Testis (tissue), 3 donors: ENCODE results near the gene HK1. TPM values are rescaled to one million over a fixed set of nuclear protein-coding genes. Genes with fewer than 3 reads are reported as not detected.
"Not testable (repeated sequence)": the region's sequence is repeated elsewhere in the genome, so short reads cannot be mapped to it uniquely, and the experiment has no call there.

Experiments
- DNase-seq: peaks from one replicate; pipeline ENCODE4 v3.0.0-alpha.2; 2019
- H3K27ac ChIP-seq, 2 donors: fragments of 200-600 bp; sonication (generic); one replicate each; pipeline ENCODE4 v1.5.1; 2019
- H3K27me3 ChIP-seq: fragments of 200-600 bp; sonication (generic); one replicate; pipeline ENCODE4 v1.5.1; 2019
- H3K36me3 ChIP-seq: fragments of 200-600 bp; sonication (generic); one replicate; pipeline ENCODE4 v1.5.1; 2017; ENCODE audit warnings: low read depth; ENCODE audit errors: missing control alignments
- H3K4me1 ChIP-seq: fragments of 200-600 bp; sonication (generic); one replicate; pipeline ENCODE4 v1.5.1; 2019
- H3K4me3 ChIP-seq, 2 donors: fragments of 200-600 bp; sonication (generic); one replicate each; pipeline ENCODE4 v1.5.1; 2017 to 2019
- H3K9me3 ChIP-seq: fragments of 200-600 bp; sonication (generic); one replicate; pipeline ENCODE4 v1.5.1; 2017
- POLR2A ChIP-seq: fragments of 450-650 bp; IDR thresholded peaks from one replicate; pipeline ENCODE4 v1.6.1; 2017; ENCODE audit warnings: antibody characterized with exemption, mild to moderate bottlenecking, moderate library complexity
- WGBS, 2 donors: methylation state at CpG; one replicate each; pipeline ENCODE4 v1.1.5; 2018; 5-methylcytosine and 5-hydroxymethylcytosine counted together
- intact Hi-C: fragments of 100-400 bp; cut with DNase I; formaldehyde crosslinking; loops from one replicate; pipeline ENCODE4 v1.15.1; 2023; ENCODE audit warnings: low total_unique reads
- polyA plus RNA-seq: library from polyadenylated mRNA; stranded (reverse); fragments of 350-450 nt; fragmentation: Illumina TruSeq; extraction: RNeasy Lipid Tissue Mini Kit (QIAGEN cat#74804); gene quantifications from one replicate; pipeline ENCODE4 v1.2.3, GENCODE V29; 2014; ENCODE audit warnings: low read depth, low replicate concordance; ENCODE audit not compliant: insufficient read depth
- total RNA-seq, 2 donors: library from RNA; depleted of rRNA; stranded (reverse); fragments of >200 nt; gene quantifications; one replicate each; pipeline ENCODE4 v1.2.3, GENCODE V29; 2016
- TF ChIP-seq, protein P1 (sequence below), 3 experiments: fragments of 450-650 bp in 2 of 3; fragments of 200-600 bp in 1 of 3; sonication (generic) in 1 of 3; IDR thresholded peaks; one replicate each; pipeline ENCODE4 v1.5.1; 2016 to 2019; ENCODE audit warnings: antibody characterized with exemption in 3 of 3, mild to moderate bottlenecking in 2 of 3, moderate library complexity in 1 of 3

HK1 gene
- total and polyA plus RNA-seq, 3 donors from 2014 or later, result 62.3 to 179 (median 143) TPM

DNA sequence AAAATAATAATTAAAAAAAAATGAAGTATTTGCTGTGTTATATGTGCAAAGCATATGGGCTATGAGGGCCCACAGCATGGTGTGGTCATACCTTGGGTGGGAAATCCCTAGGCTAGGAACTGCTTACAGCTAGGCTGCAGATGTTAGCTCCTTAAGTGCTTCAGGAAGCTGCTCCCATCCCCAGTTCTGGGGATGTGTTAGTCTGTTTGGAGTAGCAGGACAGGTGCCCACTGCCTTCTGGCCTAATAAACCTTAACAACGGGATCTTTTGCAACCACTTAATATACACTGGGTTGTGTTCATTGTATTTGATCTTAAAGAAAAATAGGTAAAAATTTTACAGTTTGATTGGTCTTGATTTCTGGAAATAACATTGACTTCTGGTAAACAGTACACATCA is 46.3 kb downstream of the HK1 start:
- no peak for DNase-seq
- no peaks in the 10 kb centered on the region for H3K27me3 ChIP-seq
- H3K4me3 ChIP-seq, result no peak overlapping the region
- H3K36me3 ChIP-seq, result no peaks in the 10 kb centered on the region
- no peak overlapping the region for H3K27ac ChIP-seq
- H3K9me3 ChIP-seq, result no peaks in the 10 kb centered on the region
- intact Hi-C loops, result no loop called here
- TF ChIP-seq, protein P1, sequence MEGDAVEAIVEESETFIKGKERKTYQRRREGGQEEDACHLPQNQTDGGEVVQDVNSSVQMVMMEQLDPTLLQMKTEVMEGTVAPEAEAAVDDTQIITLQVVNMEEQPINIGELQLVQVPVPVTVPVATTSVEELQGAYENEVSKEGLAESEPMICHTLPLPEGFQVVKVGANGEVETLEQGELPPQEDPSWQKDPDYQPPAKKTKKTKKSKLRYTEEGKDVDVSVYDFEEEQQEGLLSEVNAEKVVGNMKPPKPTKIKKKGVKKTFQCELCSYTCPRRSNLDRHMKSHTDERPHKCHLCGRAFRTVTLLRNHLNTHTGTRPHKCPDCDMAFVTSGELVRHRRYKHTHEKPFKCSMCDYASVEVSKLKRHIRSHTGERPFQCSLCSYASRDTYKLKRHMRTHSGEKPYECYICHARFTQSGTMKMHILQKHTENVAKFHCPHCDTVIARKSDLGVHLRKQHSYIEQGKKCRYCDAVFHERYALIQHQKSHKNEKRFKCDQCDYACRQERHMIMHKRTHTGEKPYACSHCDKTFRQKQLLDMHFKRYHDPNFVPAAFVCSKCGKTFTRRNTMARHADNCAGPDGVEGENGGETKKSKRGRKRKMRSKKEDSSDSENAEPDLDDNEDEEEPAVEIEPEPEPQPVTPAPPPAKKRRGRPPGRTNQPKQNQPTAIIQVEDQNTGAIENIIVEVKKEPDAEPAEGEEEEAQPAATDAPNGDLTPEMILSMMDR (IDR thresholded peaks at IDR 0.05), result no peak
- no peak for TF ChIP-seq POLR2A
- peaks cover 5% of the 10 kb centered on the region for H3K4me1 ChIP-seq
- WGBS, 2 donors, result 74 to 84% methylated on average over 1 of the region's 1 CpG

DNA sequence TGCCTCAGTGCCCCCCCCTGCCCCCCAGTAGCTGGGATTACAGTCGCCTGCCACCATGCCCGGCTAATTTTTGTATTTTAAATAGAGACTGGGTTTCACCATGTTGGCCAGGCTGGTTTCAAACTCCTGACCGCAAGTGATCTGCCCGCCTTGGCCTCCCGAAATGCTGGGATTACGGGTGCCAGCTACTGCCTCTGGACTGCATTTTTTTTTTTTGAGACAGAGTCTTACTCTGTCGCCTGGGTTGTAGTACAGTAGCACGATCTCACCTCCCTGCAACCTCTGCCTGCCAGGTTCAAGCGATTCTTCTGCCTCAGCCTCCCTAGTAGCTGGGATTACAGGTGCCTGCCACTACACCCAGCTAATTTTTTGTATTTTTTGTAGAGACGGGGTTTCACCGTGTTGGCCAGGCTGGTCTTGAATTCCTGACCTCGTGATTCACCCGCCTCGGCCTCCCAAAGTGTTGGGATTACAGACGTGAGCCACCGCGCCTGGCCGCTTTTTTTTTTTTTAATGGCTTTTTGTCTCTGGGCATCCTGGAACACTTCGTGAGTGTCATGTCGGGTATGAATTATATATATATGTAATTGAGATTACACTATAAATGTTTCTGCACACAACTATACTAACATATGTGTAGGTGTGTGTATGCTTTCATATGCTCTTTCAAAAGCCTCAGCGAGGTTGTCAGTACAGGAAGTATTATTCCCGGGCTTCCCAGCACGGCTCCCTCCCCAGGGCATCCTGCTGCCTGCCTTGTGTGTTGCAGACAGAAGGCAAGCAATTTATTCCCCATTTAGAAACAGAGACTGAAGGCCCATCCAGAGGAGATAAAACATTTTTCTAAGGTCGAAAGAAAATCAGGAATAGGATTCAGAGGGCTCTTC is 47.6 kb downstream of the HK1 start:
- H3K4me1 ChIP-seq, H3K9me3 ChIP-seq, H3K4me3 ChIP-seq, H3K27ac ChIP-seq, intact Hi-C loops, H3K36me3 ChIP-seq, H3K27me3 ChIP-seq, DNase-seq: not testable (repeated sequence)
- WGBS, 2 donors, result 80 to 87% methylated on average over 24 of the region's 24 CpGs

DNA sequence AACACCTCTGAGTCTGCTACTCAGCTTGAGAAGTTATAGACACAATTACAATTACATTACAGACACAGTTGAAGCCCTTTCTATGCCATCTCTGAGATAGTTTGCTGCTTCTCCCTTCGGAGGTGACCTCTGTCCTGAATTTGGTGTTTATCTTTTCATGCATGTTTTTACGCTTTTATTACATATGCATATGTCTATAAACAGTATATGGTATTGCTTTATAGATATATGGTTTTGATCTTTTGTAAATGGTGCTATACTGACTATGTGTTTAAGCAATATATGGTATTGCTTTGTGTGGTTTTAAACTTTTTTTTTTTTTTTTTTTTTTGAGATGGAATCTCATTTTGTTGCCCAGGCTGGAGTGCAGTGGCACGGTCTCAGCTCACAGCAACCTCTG is 48.4 kb downstream of the HK1 start:
- intact Hi-C loops, result no loop called here
- DNase-seq, result no peak
- no peak overlapping the region for H3K27ac ChIP-seq

DNA sequence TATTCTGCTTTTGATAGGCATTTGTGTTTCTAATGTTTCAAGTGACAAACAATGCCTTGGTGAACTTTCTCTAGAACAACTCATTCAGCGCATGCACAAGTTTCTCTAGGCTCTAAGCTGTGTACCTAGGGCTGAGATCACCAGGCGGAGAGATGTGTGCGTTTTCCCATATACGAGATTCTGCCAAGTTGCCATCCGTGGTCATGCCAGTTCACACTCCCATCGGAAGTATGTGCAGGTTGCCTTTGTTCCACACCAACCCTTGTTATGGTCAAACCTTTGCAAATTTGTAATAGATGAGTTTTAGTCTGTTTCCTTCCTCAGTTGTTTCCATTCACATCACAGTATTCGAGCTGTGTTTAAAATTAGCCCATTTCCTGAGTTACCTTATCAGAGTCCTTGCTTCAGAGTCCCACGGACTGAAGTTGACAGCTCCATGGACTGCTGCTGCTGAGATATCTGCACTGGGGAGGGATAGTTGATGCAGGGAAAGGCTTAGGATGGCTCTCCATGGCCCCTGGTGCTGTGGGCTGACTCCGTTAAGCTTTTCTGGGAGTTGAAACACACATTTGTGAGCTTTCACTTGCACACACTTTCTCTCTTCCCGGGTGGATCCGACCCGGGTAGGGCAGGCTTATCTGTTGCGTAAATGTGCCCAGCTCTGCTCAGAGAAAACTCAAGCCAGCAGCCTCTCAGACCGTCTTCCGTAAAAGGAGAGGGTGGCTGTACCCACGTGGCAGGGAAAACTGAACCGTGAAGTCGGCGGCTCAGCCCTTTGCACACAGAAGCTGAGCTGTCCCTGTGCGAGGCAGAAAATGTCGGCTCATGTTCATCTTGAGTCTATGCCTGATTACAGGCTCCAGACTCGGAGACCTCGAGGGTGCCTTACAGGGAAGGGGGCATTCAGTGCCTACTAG is 49.4 kb downstream of the HK1 start:
- no peaks in the 10 kb centered on the region for H3K9me3 ChIP-seq
- H3K36me3 ChIP-seq, result no peaks in the 10 kb centered on the region
- no peak overlapping the region for H3K4me3 ChIP-seq
- no peak overlapping the region for H3K27ac ChIP-seq
- no peak for TF ChIP-seq POLR2A
- TF ChIP-seq, protein P1 (IDR thresholded peaks at IDR 0.05), result no peak
- intact Hi-C loops, result no loop called here
- 64 to 69% methylated on average over 22 to 23 of the region's 23 CpGs for WGBS, 2 donors
- no peaks in the 10 kb centered on the region for H3K27me3 ChIP-seq
- no peaks in the 10 kb centered on the region for H3K4me1 ChIP-seq
- peak; percentile 77 for DNase-seq

More for the DNA sequence above, 48.4 kb downstream of the HK1 start:
- Histone ChIP-seq H3K4me3 (no peak overlapping the region), H3K9me3 (no peaks in the 10 kb centered on the region), H3K4me1 (no peaks in the 10 kb centered on the region), H3K36me3 (no peaks in the 10 kb centered on the region), H3K27me3 (no peaks in the 10 kb centered on the region)
- 91 to 93% methylated on average over 3 of the region's 3 CpGs for WGBS, 2 donors
- TF ChIP-seq POLR2A, result no peak
- TF ChIP-seq, protein P1 (IDR thresholded peaks at IDR 0.05), result no peak

DNA sequence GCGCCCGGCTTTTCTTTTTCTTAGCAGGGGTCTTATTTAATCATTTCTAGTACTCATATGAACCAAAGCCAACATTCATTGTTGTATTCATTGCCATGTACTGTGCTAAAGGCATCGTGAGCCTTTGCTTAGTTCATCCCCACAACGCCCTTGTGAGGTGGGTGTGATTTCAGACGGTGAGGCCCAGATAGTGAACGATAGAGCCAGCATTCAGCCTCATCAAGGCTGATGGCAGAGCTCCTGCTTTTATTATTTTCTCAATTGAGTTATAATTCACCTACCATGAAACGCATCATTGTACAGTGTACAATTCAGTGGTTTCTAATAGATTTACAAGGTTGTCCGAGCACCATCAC is 50.1 kb downstream of the HK1 start:
- Histone ChIP-seq H3K27ac (no peak overlapping the region), H3K36me3 (no peaks in the 10 kb centered on the region), H3K9me3 (no peaks in the 10 kb centered on the region), H3K4me1 (no peaks in the 10 kb centered on the region), H3K4me3 (no peak overlapping the region), H3K27me3 (no peaks in the 10 kb centered on the region)
- DNase-seq, result no peak
- intact Hi-C loops, result no loop called here
- 76 to 77% methylated on average over 8 of the region's 8 CpGs for WGBS, 2 donors
- no peak for TF ChIP-seq POLR2A
- TF ChIP-seq, protein P1 (IDR thresholded peaks at IDR 0.05), result no peak

- DNase-seq, H3K27ac ChIP-seq, intact Hi-C loops, H3K36me3 ChIP-seq, H3K4me1 ChIP-seq, H3K9me3 ChIP-seq, H3K4me3 ChIP-seq, H3K27me3 ChIP-seq: not testable (repeated sequence)
- WGBS, 2 donors, result 83 to 89% methylated on average over 2 of the region's 2 CpGs
Measured at GRCh38 chr10:69328888-69329287, 50.6 kb downstream of the HK1 start.
